Thymus (tissue), 14 donors: Measurements from ENCODE around the gene RNF150. TPM values are rescaled to one million over a fixed set of nuclear protein-coding genes. Genes with fewer than 3 reads are reported as not detected.
A peak's percentile ranks its signal among the peaks of the same experiment; 100 is the strongest.
"Not testable (repeated sequence)": the region's sequence is repeated elsewhere in the genome, so short reads cannot be mapped to it uniquely, and the experiment has no call there.

ENCODE experiments used
- DNase-seq, 9 donors: peaks; one replicate each; pipeline ENCODE4 v3.0.0-alpha.2; 2013; ENCODE audit warnings: low spot score in 9 of 9, low read depth in 6 of 9, missing footprints in 1 of 9
- H3K27ac ChIP-seq, 2 donors: one replicate each; pipeline ENCODE4 v1.5.1; 2013; ENCODE audit warnings: control low read depth in 1 of 2, low read depth in 1 of 2, low read length in 1 of 2, mild to moderate bottlenecking in 1 of 2, moderate library complexity in 1 of 2
- H3K27me3 ChIP-seq, 2 donors: one replicate each; pipeline ENCODE4 v1.5.1; 2013; ENCODE audit warnings: low read length in 1 of 2; ENCODE audit not compliant: control insufficient read depth in 2 of 2, insufficient read depth in 1 of 2
- H3K36me3 ChIP-seq, 2 donors: one replicate each; pipeline ENCODE4 v1.5.1; 2013; ENCODE audit warnings: low read length in 1 of 2, mild to moderate bottlenecking in 1 of 2, moderate library complexity in 1 of 2; ENCODE audit not compliant: control insufficient read depth in 2 of 2, insufficient read depth in 2 of 2
- H3K4me1 ChIP-seq, 2 donors: one replicate each; pipeline ENCODE4 v1.5.1; 2013; ENCODE audit warnings: low read length in 2 of 2; ENCODE audit not compliant: control insufficient read depth in 2 of 2, insufficient read depth in 2 of 2
- H3K4me3 ChIP-seq, 2 donors: one replicate each; pipeline ENCODE4 v1.5.1; 2013; ENCODE audit warnings: low read length in 2 of 2, control low read depth in 1 of 2, mild to moderate bottlenecking in 1 of 2
- H3K9me3 ChIP-seq, 2 donors: one replicate each; pipeline ENCODE4 v1.5.1; 2013; ENCODE audit warnings: low read length in 1 of 2, mild to moderate bottlenecking in 1 of 2; ENCODE audit not compliant: control insufficient read depth in 2 of 2, insufficient read depth in 1 of 2
- WGBS: extraction: QIAGEN DNeasy Blood & Tissue Kit; methylation state at CpG from one replicate; pipeline ENCODE4 v1.1.7; 2013; 5-methylcytosine and 5-hydroxymethylcytosine counted together
- long read RNA-seq, 10 donors: transcript quantifications; one replicate each; lab custom pipeline, GENCODE V29; 2026
- polyA plus RNA-seq: library from polyadenylated mRNA; stranded (reverse); fragments of 200-250 nt; gene quantifications from one replicate; pipeline ENCODE4 v1.2.3, GENCODE V29; 2013
- total RNA-seq: library from RNA; stranded (reverse); fragments of 120-200 nt; gene quantifications from one replicate; pipeline ENCODE4 v1.2.4, GENCODE V29; 2013
- donor health status: healthy.

RNF150 gene
- total RNA-seq (2.9 TPM), polyA plus RNA-seq (1.4 TPM)
- long read RNA-seq, donor 1, result 0 reads
- long read RNA-seq, donor 2, result 0 reads
- long read RNA-seq, donor 3, result 0 reads
- long read RNA-seq, donor 4, result 0 reads
- long read RNA-seq, donor 5, full-length matches to known transcripts, result 2 of 2 reads
- long read RNA-seq, donor 5, partial matches to known transcripts, result 0 of 2 reads
- long read RNA-seq, donor 5, other reads (novel, unspliced or antisense), result 0 of 2 reads
- long read RNA-seq, donor 6, full-length matches to known transcripts, result 2 of 2 reads
- long read RNA-seq, donor 6, partial matches to known transcripts, result 0 of 2 reads
- long read RNA-seq, donor 6, other reads (novel, unspliced or antisense), result 0 of 2 reads
- long read RNA-seq, donor 7, result 0 reads
- long read RNA-seq, donor 8, result 0 reads
- long read RNA-seq, donor 9, result 0 reads
- long read RNA-seq, donor 10, result 0 reads

- no peaks in the 10 kb centered on the region for H3K9me3 ChIP-seq
- peaks cover 8 to 13% of the 10 kb centered on the region in 2 donors for H3K4me1 ChIP-seq
- WGBS, result 2% methylated on average over 50 of the region's 50 CpGs
- peaks cover 3 to 13% of the 10 kb centered on the region in 2 donors for H3K27me3 ChIP-seq
- DNase-seq, result peak; percentile 63 to 93 (median 79)
- peak within 1 kb of the TSS; percentile 70 to 78 for H3K4me3 ChIP-seq
- H3K36me3 ChIP-seq, result no peaks in the 10 kb centered on the region
- H3K27ac ChIP-seq, result peak within 1 kb of the TSS; percentile 20 to 55
Observed at GRCh38 chr4:141133146-141133998, at the start of gene RNF150. TSS of gene RNF150 (minus strand) at chr4:141133469.

DNA sequence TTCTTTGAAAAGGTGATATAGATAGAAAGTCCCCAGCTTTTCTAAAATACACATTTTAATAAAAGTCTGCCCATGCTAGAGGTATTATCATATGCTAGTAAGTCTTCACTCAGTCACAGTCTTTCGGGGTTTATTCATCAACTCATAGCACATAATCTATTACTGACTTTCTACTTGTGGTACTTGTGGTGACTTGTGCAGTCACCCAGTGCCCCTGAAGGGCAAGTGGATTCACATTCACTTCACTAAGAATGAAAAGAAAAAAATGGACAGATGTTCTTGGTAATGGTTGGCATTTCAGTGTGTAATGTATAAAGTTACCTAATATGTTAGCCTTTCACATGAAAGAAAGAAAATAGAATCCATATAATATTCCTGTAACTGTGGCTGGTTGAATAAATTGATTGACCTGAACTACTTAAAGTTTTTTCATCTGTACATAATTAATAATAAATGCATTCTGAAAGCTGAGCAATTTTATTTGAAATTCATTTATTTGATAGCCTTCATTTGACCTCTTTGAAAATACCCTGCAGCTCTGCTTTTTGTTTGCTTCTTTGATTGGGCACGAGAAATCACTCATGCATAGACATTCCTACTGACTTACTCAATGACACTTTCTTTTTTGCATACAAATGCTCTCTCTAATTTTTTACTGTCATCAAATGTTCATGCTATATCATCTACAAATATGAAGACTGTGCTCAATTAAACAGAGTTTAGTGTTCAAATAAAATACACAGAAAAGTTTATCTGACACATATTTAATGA is 47.9 kb upstream of the RNF150 start:
- no peak for DNase-seq
- H3K27me3 ChIP-seq, result no peaks in the 10 kb centered on the region
- H3K36me3 ChIP-seq, result no peaks in the 10 kb centered on the region
- no peaks in the 10 kb centered on the region for H3K9me3 ChIP-seq
- H3K27ac ChIP-seq, result no peak overlapping the region
- no peaks in the 10 kb centered on the region for H3K4me1 ChIP-seq
- WGBS, result 95% methylated on average over 2 of the region's 2 CpGs
- no peak overlapping the region for H3K4me3 ChIP-seq

GRCh38 chr4:141179474-141180373 is 46.5 kb upstream of the RNF150 start:
- H3K4me1 ChIP-seq, result no peaks in the 10 kb centered on the region
- H3K36me3 ChIP-seq, result no peaks in the 10 kb centered on the region
- 78% methylated on average over 8 of the region's 8 CpGs for WGBS
- H3K27ac ChIP-seq, result no peak overlapping the region
- no peak for DNase-seq
- no peaks in the 10 kb centered on the region for H3K9me3 ChIP-seq
- H3K27me3 ChIP-seq, result no peaks in the 10 kb centered on the region
- no peak overlapping the region for H3K4me3 ChIP-seq

GRCh38 chr4:141177171-141177570 is 43.9 kb upstream of the RNF150 start:
- no peak overlapping the region for H3K4me3 ChIP-seq
- H3K36me3 ChIP-seq, result no peaks in the 10 kb centered on the region
- H3K27me3 ChIP-seq, result no peaks in the 10 kb centered on the region
- H3K27ac ChIP-seq, result no peak overlapping the region
- H3K4me1 ChIP-seq, result no peaks in the 10 kb centered on the region
- H3K9me3 ChIP-seq, result no peaks in the 10 kb centered on the region
- no peak for DNase-seq
- WGBS, result 89% methylated on average over 1 of the region's 1 CpG

- no peaks in the 10 kb centered on the region for H3K36me3 ChIP-seq
- H3K9me3 ChIP-seq, result no peaks in the 10 kb centered on the region
- DNase-seq, result no peak
- H3K4me1 ChIP-seq, result no peaks in the 10 kb centered on the region
- H3K27ac ChIP-seq, result no peak overlapping the region
- no peak overlapping the region for H3K4me3 ChIP-seq
- WGBS, result 86% methylated on average over 1 of the region's 1 CpG
- H3K27me3 ChIP-seq, result no peaks in the 10 kb centered on the region
Observed at GRCh38 chr4:141174457-141174856, 41.2 kb upstream of the RNF150 start.

DNA sequence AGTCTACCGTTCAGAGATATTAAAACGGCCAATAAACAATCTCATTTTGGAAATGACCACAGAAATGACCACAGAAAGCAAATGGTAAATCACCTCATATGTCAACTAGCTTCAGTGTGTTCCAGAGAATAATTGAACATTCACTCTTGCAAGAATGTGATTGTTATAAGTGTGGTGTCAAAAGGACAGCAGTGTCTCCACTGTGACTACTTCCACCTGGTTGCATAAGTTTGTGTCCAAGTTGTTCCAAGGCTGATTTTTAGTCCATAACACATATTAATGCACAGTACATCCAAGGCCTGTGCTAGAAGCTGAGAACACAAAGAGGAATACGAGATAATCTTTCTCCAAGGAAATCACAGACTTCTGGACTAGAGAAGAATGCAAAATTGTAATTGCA is 37.4 kb upstream of the RNF150 start:
- Histone ChIP-seq H3K27ac (no peak overlapping the region), H3K4me3 (no peak overlapping the region), H3K27me3 (no peaks in the 10 kb centered on the region), H3K9me3 (no peaks in the 10 kb centered on the region), H3K36me3 (no peaks in the 10 kb centered on the region), H3K4me1 (no peaks in the 10 kb centered on the region)
- 96% methylated on average over 3 of the region's 3 CpGs for WGBS
- no peak for DNase-seq

DNA sequence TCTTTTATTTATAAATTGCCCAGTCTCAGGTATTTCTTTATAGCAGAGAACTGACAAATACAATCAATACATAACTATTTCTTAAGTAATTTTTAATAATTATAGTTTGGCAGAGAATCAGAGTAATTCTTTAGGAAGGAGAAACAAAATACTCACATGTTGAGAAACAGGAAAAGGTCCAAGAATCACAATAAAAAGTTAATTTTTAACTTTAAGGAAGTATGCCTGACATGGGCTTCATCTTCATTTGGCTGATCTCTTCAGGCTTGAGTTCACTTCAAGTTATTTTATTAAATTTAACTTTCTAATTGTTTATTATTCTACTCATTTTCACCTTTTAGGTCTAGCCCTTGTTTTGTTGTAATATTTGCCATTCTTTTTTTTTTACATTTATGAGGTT is 36.1 kb upstream of the RNF150 start:
- H3K27ac ChIP-seq, result no peak overlapping the region
- H3K4me1 ChIP-seq, result no peaks in the 10 kb centered on the region
- no peaks in the 10 kb centered on the region for H3K9me3 ChIP-seq
- H3K36me3 ChIP-seq, result no peaks in the 10 kb centered on the region
- H3K27me3 ChIP-seq, result no peaks in the 10 kb centered on the region
- no peak for DNase-seq
- no peak overlapping the region for H3K4me3 ChIP-seq

DNA sequence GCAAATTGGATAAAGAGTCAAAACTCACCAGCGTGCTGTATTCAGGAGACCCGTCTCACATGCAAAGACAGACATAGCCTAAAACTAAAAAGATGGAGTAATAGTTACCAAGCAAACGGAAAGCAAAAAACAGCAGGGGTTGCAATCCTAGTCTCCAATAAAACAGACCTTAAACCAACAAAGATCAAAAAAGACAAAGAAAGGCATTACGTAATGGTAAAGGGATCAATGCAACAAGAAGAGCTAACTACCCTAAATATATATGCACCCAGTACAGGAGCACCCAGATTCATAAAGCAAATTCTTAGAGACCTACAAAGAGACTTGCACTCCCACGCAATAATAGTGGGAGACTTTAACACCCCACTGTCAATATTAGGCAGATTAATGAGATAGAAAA is 31.7 kb upstream of the RNF150 start:
- H3K4me3 ChIP-seq, H3K27ac ChIP-seq, H3K36me3 ChIP-seq, H3K9me3 ChIP-seq, DNase-seq, H3K27me3 ChIP-seq, H3K4me1 ChIP-seq: not testable (repeated sequence)
- WGBS, result 98% methylated on average over 5 of the region's 5 CpGs
